ENCODE measurements around the gene GIPC1.
"Not testable (repeated sequence)": the region's sequence is repeated elsewhere in the genome, so short reads cannot be mapped to it uniquely, and the experiment has no call there.

GIPC1 gene

DNA sequence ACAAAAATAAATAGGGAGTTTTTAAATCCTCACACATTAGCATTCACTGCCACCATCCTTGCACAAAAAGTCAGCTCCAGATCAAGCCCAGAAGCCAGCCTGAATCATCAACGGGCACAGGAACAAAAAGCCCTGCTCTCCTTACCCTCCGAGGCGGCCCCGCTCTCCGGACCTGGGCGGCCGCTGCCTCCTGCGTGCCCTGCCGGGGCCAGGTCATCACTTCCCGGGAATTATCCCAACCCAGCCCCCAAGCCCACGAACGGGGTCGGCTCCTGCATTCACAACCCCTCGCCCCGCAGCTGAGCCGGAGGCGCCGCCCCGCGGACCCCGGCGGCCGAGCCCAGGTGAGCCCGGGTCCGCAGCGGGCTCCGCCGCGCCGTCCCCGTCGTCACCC, 21.5 kb upstream of the GIPC1 start:
- no peak for DNase-seq

DNA sequence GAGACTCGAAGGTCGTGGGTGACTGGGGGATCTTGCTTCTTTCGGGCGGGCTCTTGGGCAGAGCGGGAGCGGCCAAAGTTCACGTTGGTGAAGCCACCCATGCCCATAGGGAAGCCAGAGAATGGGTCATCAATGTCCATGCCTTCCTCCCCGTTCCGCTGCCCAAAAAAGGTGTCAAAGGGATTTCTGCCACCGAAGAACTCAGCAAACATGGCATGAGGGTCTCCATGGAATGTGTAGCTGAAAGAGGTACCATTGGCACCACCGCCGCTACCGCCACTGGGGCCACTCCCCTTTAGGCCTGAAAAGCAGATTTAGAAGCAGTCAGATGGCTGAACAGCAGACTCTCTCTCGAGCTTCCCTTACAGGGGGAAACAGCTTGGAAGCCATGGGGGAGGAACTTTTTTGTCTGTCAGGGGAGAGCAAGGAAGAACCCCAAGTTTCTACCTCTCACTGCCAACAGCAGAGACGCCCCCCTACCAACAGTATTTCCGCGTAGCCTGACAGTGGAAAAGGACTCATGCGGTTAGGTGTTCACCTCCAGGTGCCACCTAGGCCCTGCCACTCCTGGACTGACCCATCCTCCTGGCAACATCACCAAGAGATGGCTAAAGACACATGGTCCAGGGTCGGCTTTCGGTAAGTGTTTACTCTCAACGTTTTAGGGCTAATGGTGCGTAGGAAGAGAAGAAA, 21.0 kb upstream of the GIPC1 start:
- DNase-seq, result no peak

DNA sequence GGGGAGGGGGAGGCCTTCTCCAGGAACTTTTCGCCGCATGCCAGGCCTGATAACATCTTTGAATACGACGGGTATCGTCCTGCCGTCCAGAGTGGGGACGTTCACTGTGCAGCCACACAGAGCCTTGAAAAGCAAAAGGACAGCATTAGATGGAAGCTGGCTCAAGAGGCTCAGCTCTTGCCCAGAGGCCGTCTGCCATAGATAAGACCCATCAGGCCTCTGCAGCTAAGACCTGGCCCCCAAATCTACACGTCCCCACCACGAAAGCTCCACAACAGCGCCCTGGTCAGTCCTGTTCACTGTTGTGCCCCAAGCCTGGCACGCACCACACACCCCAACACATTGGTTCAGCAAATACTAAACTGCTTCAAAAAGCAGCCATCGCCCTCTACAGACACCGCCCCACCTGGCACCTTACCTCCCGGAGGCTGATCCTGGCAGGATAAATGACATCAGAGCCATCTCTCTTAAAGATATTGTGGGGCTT, 20.2 kb upstream of the GIPC1 start:
- no peak for DNase-seq

DNA sequence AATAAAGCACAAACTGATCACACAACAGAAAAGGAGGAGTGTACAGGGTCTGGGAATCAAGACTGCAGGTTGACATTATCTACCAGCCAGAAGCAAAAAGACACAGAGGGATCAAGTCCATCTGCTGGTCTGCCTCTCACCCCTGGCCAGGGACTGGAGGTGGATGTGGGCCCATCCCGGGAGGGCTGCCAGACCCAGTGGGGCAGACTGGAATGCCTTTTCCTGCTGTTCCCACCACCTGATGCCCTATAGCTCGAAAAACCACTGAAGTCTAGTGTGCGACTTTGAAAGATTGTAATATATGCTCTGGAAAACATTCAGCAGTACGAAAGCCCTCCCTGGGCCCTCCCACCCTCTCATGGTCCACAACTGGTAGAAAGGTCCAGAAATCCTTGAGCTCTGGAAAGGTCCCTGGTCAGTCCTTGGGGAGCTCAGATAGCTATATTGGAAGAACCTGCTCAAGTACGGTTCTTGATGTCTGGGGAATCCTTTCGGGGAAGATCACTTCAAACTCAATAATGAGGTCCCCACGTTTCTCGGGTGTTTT, 19.6 kb upstream of the GIPC1 start:
- DNase-seq, result no peak

DNA sequence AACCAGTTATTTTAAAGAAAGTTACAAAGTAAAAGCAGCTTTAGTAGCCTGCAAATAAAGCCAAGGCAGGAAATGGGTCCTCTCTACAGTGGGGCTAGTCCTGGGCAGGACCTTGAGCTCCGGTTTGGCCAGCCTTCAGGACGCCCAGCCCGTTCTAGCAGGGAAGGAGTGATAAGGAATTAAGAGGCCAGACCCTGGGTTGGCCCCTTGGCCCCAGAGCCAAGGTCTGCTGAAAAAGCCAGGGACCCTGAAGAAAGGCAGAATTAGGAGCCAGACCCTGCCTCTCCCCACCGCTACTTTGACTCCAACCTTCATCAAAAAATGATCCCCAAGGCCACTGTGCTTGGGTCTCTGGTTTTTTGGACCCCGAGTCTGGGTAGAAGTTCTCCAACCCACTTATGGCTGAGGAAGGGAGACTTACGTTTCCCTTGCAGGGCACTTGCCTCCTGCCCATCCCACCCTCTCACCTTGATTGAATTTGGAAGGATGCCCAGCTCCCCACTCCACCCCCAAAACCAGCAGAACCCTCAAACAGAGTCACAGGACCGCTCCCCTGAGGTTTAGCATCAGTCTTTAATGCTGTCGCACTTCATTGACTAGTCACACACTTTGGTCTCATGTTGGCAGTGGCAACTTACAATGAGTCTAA, 18.4 kb upstream of the GIPC1 start:
- no peak for DNase-seq

DNA sequence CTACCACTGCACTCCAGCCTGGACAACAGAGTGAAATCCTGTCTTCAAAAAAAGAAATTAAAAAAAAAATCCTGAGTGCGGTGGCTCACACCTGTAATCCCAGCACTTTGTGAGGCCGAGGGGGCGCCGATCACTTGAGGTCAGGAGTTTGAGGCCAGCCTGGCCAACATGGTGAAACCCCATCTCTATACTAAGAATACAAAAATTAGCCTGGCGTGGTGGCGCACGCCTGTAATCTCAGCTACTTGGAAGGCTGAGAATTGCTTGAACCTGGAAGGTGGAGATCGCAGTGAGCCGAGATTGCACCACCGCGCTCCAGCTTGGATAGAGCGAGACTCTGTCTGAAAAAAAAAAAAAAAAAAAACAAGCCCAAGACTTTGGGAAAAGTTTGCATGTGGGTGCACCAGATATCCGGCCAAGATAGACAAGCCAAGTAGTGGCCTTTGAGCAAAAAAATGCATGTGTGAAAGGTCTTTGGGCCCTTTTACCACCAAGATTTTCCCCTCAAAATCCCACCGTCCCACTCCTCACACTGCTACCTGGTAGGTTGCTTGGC, 16.6 kb upstream of the GIPC1 start:
- no peak for DNase-seq

DNA sequence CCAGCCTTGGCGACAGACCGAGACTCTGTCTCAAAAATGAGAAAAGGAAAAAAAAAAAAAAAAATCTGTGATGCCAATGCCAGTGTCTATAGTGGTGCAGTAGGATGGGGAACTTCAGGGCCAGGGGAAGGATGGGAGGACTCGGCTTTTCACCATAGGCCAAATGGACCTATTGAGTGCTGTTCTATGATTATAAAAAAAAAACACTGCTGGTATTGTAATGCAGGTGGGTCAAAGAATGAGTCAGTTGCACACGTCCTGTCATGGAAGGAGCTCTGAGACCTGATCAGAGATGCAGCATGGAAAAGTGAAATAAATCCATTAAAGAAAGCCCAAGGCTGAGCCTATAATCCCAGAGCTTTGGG, 15.3 kb upstream of the GIPC1 start:
- no peak for DNase-seq

DNA sequence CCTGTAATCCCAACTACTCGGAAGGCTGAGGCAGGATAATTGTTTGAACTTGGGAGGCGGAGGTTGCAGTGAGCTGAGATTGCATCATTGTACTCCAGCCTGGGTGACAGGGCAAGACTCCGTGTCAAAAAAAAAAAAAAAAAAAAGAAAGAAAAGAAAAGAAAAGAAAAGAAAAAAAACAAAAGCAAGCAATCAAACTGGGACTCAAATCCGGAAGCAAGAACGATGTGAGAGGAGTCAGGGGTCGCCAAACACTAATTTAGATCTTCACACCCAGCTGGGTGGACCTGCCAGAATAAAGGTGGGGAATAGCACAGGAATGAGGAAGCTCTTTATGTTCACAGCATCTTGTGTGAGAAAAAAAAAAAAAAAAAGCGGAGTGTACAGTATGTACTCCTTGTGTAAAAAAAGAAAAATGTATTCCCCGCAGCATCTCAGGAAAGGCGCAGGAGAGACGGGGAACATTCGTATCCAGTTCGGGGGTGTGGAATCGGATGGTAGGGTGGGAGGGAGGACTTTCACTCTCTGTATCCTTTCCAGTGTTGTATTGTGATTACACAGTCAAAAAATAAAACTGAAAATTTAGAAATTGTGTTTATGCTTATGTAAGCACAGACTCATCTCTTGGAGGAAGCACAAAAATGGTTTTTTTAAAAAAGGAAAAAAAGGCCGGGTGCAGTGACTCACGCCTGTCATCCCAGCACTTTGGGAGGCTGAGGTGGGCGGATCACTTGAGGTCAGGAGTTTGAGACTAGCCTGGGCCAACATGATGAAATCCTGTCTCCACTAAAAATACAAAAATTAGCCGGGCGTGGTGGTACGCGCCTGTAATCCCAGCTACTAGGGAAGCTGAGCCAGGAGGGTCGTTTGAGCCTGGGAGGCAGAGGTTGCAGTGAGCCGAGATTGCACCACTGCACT, 14.6 kb upstream of the GIPC1 start:
- no peak for DNase-seq

DNA sequence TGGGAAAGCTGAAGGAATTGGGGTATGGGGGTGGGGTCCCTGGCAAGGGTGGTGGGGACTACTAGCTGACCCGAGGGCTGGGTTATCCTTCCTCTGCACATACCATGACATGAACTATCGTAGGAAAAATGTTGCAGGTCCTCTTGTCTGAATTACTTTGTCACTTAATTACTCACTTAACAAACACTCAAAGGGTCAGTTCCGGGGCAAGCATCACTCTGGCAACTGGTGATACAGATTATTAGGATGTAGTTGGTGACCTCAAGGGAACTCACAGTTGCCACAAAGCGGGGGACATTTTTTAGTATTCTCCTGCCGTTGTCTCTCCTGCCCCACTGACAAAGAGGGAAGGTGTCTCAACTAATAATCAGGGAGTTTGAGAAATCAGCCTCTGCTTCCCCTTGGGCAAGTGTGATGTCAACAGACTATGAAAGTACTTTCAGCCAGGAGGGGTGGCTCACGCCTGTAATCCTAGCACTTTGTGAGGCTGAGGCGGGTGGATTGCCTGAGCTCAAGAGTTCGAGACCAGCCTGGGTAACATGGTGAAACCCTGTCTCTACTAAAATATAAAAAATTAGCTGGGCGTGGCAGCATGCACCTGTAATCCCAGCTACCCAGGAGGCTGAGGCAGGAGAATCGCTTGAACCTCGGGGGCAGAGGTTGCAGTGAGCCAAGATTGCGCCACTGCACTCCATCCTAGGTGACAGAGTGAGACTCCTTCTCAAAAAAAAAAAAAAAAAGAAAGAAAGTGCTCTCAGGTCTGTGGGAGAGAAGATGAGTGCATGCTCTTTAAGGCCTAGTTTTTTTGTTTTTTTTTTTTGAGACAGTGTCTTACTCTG, 12.0 kb upstream of the GIPC1 start:
- DNase-seq, result no peak

DNA sequence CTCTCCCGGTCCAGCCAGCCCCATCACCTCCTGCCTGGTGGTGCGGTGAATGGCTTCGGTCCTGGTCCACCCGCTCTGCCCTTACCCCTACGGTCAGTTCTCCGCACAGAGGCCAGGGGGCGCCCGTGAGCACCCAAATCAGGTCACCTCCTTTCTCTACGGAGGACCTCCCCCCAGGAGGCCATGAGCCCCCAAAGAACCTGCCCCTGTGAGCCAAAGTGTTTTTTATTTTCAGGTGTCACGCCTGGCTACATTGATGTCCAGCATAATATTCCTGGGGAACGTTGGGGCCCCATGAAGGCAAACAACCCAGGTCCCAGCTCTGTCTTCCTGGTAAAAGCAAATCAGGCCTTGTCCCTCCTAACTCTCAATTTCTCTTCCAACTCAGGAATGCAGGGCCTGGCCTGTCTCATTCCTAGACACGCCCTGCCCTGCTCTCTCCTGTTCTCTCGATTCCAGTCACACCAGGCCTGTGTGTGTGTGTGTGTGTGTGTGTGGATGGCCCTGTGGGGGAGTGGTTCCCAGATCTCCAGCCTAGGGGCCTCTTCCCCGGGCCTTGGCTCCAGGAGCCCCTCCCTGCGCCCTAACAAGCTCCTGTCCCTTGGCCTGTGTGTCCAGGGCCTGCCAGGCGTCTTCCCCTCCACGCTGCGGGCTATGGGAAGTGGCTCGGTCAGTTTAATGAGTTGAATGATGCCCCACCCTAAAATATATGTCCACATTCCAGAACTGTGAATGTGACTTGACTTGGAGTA, 9.7 kb upstream of the GIPC1 start:
- DNase-seq, result peak; percentile 73

DNA sequence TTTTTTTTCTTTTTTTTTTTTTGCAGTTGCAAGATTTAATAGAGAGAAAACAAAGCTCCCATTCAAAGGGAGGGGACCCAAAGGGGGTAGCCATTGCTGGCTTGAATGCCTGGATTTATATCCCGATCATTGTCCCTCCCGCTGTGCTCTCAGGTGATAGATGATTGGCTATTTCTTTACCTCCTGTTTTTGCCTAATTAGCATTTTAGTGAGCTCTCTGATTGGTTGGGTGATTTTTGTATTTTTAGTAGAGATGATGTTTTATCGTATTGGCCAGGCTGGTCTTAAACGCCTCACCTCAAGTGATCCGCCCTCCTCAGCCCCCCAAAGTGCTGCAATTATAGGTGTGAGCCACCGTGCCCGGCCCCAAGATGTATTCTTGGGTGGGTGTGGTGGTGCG, 8.6 kb upstream of the GIPC1 start:
- DNase-seq, result not testable (repeated sequence)

DNA sequence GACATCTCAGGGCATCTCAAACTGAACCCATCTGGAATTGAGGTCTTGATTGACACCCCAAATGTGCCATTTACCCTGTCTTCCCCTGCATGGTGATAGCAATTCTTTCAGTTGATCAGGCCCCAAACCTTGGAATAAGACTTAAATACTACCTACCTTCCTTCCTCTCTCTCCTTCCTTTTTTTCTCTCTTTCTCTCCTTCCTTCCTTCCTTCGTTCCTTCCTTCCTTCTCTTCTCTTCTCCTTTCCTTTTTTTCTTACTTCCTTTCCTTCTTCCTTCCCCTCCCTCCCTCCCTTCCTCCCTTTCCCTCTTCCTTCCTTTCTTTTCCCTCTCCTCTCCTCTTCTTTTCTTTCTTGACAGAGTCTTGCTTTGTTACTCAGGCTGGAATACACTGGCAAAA, 7.4 kb upstream of the GIPC1 start:
- no peak for DNase-seq

DNA sequence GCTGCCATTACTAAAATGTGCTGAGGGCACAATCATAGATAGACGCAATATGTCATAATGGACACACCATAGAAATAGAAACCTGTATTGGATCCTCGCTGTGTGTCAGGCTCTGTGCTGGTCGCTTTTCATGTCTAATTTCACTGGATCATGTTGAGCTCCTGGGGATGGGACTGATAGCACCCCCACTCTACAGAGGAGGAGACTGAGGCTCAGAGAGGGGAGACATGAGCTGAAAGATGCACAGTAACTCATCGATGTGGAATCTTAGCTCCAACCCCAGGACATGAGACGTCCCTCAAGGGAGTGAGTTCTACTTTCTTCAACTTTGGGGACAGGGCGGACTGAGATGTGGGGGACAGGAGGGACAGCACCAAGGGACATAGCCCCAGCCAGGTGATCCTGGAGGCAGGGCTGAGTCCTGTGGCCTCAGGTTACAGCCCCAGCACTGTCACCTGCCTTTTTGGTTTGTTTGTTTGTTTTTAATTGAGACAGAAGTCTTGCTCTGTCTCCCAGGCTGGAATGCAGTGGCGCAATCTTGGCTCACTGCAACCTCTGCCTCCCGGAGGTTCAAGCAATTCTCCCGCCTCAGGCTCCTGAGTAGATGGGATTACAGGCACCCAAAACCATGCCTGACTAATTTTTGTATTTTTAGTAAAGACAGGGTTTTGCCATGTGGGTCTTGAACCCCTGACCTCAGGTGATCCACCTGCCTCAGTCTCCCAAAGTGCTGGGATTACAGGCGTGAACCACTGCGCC, 6.6 kb upstream of the GIPC1 start:
- DNase-seq, result no peak

DNA sequence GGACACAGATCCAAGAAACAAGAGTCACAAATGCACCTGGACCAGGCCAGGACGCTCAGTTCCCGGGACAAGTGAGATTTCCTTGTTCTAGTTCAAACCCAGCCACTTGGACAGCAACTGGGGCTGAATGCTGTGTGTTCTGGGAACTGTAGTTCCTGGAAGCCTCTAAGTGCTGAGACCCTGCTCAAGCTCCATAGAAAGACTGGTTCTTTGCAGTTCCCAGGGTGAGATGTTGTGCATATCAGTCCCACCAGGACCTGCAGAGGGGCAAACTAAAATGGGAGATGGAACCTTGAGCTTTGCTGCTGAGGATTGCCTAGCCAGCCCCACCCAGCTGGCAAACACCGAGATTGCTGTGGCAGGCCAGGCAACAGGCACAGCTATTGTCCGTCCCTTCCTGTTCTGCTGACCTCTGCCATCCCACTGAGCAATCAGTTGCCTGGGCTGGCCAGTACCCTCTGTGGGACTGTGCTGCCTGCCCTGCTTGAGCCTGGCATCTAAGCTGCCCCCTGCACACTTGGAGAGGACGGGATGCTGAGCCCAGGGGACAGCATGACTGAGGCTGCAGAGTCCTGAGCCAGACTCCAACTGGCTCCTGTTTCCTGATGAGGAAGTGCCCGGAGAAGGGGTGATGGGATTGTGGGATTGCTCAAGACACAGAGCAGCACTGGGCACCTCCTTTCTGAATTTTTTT, 1.4 kb upstream of the GIPC1 start:
- DNase-seq, result no peak

DNA sequence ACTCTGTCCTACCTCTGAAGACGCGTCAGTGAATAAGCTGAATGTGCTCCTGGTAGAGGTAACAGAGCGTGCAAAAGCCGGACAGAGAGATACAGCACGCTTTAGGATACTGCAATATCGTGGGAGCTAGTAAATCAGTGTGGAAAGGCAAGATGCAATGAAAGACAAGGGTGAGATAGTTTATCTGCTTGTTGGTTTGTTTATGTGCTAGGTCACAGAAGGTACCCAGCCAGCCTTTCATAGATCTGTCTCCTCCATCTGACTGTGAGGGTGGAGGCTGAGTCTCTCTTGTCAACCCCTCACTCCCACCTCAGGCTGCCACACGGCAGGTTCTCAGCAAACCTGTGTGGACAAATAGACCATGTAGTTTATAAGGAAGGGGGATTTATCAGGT, 904 bp upstream of the GIPC1 start:
- DNase-seq, result no peak

DNA sequence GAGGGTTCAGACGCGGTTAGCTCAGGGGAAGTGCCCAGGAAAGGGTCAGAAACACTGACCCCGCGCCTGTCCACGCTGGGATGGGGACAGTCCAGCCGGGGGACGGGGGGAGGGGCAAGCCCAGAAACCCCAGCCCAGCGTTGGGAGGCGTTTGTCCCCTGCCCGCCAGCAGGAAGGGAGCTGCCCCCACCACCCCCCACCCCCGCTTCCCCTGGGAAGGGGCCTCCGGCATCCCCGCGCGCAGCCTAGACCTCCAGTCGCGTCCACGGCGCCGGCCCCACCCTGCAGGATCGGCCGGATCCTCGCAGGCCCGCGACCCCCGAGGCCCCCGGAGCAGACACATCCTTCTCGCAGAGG, 277 bp downstream of the GIPC1 start:
- no peak for DNase-seq

DNA sequence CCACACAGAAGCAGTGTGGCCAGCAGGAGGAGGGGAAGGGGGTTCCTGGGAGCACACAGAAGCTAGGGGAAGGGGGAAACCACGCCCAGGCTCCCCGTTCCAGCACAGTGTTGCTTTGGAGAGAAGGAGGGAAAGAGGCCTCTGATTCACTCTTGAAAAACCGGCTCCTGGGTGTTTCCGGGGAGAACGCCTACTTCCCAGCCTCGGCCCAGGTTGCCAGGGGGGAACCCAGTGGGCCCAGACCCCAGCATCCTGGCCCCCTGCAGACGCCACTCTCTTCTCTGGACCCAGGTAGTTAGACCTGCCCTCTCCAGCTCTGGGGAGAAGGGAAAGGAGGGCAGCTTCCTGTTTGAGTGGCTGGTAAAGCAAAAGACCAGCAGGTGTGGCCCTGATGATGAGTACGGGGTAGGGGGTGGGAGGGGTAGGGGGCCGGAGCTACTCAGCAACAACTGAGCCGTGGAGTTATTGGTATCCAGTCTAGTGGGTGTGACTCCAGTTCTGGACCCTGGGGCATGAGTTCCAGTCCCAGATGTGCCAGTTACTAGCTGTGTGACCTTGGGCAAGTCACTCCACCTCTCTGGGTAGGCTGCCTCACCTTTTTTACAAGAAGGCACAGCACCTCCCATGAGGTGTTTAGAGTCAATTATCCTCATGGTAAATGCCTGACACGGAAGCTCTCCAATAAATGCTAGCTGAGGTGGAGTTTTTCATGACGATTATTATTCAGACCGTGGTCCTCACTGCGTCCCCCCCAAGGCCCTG, 836 bp downstream of the GIPC1 start:
- DNase-seq, result no peak

DNA sequence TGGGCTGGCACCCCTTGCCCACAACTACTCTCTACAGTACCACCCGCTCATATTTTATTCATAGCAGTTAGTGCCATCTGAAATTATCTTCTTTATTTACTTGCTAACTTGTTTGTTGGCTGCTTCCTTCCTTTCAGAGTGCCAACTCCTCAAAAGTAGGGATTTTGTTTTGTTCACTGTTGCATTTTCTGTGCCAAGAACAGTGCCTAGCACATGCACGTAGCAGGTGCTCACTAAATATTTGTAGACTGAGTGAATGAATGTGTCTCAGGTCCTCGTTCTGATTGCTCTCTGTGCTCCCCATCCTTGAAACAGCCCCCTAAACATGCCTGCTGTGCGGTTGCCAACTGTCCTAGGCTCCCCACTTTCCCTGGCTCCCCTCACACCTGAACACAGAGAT, 1.5 kb downstream of the GIPC1 start:
- DNase-seq, result no peak

DNA sequence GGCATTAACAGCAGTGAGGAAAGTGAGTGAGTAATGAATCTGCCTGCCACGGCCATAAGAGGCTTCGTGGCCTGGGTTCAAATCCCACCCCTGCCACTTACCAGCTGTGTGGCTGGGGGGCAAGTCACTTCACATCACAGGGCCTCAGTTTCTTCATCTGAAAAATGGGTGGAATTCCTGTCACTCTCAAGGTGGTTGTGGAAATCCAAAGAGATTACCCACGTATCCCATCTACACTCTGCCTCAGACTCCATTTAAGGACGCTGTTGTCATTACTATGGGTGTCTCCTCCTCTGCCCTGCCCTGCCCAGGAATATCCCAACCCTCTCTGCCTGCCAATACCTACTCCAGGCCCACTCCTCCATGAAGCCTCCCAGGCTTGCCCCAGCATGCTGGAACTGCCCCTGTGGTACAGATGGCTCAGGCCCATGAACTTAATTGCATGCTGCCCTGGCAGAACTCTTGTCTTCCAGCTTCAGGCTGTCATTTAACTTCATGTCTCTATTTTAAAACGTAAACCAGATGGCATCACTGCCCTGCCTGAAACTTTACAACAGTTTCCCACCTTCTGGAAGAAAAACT, 3.1 kb downstream of the GIPC1 start:
- no peak for DNase-seq

Measured in activated naive CD4-positive, alpha-beta T cell treated with anti-CD3 and anti-CD28 coated beads, Interleukin-2, amount 50 U/mL, for 16 hours (primary cell).